ENCODE results near the gene ARHGAP40. TPM values are rescaled to one million over a fixed set of nuclear protein-coding genes. Genes with fewer than 3 reads are reported as not detected.

Gene ARHGAP40
- total and polyA plus RNA-seq, 2 of the 8 experiments (the other 6 are each of a cell fraction or from before 2014, with no cell fraction given), result 0.74 to 1.4 TPM

- TF ChIP-seq USF2 (IDR thresholded peaks at IDR 0.05; ENCODE audit: low read length) (no peak), CREB1 (IDR thresholded peaks at IDR 0.05) (no peak), BCL11A (IDR thresholded peaks at IDR 0.05; ENCODE audit: low read depth in 2 of 2, low read length in 2 of 2) (no peak), JUN (IDR thresholded peaks at IDR 0.05; ENCODE audit: low read depth, low read length) (no peak), SP1 (IDR thresholded peaks at IDR 0.05; ENCODE audit: low read depth, low read length) (no peak), RXRA (IDR thresholded peaks at IDR 0.05; ENCODE audit: insufficient read depth, low read depth, low read length) (no peak), YY1 (IDR thresholded peaks at IDR 0.05; ENCODE audit: low read depth, low read length) (no peak)
These were observed 95.7 kb downstream of the ARHGAP40 start (continued) for GRCh38 chr20:38697306-38697705.

All from H1 (cell line).